ENCODE measurements around the gene ARMC6.

DNA sequence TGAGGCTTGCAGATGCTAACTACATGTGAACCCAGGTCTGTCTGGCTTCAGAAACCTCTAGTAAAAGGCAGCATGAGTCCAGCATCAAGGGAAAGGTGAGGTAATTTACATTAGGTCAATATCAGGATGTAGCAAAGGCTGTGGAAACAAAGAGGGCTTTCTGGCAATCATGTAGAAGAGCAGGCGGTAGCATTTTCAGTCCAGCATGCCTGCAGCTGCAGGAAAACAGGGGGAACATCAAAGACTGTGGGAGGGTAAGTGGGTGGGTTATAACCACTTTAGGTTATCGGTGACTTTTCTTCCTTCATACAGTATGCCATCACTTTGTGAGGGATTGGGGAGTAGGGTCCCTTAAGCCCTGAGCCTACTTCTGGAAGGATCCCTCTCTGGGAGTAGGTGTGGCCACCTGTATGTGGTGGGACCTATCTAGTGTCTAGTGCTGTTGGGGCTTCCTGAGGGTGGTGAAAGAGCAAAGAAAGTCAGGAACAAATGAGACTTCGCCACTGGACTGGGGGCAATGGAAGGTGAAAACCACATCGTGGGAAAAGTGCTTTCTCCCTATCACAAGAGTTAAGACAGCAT, 10.9 kb upstream of the ARMC6 start:
- TF ChIP-seq POLR2A (IDR thresholded peaks at IDR 0.05) = no peak
- TF ChIP-seq, protein P1, sequence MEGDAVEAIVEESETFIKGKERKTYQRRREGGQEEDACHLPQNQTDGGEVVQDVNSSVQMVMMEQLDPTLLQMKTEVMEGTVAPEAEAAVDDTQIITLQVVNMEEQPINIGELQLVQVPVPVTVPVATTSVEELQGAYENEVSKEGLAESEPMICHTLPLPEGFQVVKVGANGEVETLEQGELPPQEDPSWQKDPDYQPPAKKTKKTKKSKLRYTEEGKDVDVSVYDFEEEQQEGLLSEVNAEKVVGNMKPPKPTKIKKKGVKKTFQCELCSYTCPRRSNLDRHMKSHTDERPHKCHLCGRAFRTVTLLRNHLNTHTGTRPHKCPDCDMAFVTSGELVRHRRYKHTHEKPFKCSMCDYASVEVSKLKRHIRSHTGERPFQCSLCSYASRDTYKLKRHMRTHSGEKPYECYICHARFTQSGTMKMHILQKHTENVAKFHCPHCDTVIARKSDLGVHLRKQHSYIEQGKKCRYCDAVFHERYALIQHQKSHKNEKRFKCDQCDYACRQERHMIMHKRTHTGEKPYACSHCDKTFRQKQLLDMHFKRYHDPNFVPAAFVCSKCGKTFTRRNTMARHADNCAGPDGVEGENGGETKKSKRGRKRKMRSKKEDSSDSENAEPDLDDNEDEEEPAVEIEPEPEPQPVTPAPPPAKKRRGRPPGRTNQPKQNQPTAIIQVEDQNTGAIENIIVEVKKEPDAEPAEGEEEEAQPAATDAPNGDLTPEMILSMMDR (IDR thresholded peaks at IDR 0.05) = no peak

Data from uterus (tissue), 2 donors.